ENCODE measurements around the gene TBATA.

TBATA gene

GRCh38 chr10:70742537-70743429 is 42.4 kb downstream of the TBATA start:
- DNase-seq: peak; percentile 83

- no peak for DNase-seq
These were observed 44.5 kb downstream of the TBATA start for GRCh38 chr10:70740406-70741288.

- no peak for DNase-seq
These were observed 46.4 kb downstream of the TBATA start for GRCh38 chr10:70738761-70739121.

GRCh38 chr10:70738006-70738760 is 47.0 kb downstream of the TBATA start:
- no peak for DNase-seq

GRCh38 chr10:70737250-70737649 is 47.9 kb downstream of the TBATA start:
- no peak for DNase-seq

- no peak for DNase-seq
These were observed 48.7 kb downstream of the TBATA start for GRCh38 chr10:70736525-70736924.

GRCh38 chr10:70735161-70735560 is 50.0 kb downstream of the TBATA start:
- DNase-seq: no peak

GRCh38 chr10:70733051-70733450 is 52.1 kb downstream of the TBATA start:
- DNase-seq: no peak

GRCh38 chr10:70732569-70732968 is 52.6 kb downstream of the TBATA start:
- DNase-seq: no peak

- no peak for DNase-seq
These were observed 54.2 kb downstream of the TBATA start for GRCh38 chr10:70730955-70731354.

- DNase-seq: no peak
These were observed 55.3 kb downstream of the TBATA start for GRCh38 chr10:70729763-70730357.

- DNase-seq: no peak
These were observed 56.8 kb downstream of the TBATA start for GRCh38 chr10:70728328-70728727.

- no peak for DNase-seq
These were observed 58.2 kb downstream of the TBATA start for GRCh38 chr10:70726909-70727495.

- no peak for DNase-seq
These were observed 61.4 kb downstream of the TBATA start for GRCh38 chr10:70723771-70724170.

GRCh38 chr10:70722820-70723424 is 62.3 kb downstream of the TBATA start:
- DNase-seq: peak; percentile 27

Data from inflammatory macrophage treated with lipopolysaccharide for 4 hours (primary cell).